HG02938 (cell line): ENCODE measurements around the gene KLHL15.
A peak's percentile ranks its signal among the peaks of the same experiment; 100 is the strongest.
"Not testable (repeated sequence)": the region's sequence is repeated elsewhere in the genome, so short reads cannot be mapped to it uniquely, and the experiment has no call there.

Source experiments
- ATAC-seq: cut with Tn5 transposase; IDR thresholded peaks from one replicate; pipeline ENCODE4 v1.9.1; 2021; ENCODE audit warnings: mild to moderate bottlenecking, moderate library complexity; ENCODE audit not compliant: unreplicated experiment

KLHL15 gene

DNA sequence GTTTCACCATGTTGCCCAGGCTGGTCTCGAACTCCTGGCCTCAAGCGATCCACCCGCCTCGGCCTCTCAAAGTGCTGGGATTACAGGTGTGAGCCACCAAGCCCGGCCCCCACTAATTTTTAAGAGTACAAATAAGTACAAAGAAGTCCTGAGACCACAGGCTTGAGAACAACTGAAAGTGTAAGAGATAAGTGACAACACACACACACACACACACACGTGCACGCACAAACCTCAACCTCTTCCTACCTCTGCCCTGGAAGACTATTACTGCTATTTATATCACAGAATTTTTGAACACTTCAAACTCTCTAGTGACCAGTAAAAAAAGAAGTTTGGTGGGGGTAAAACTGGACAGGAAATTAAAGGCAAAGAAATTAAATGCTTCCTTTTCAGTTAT, 7.5 kb downstream of the KLHL15 start:
- ATAC-seq: no peak

DNA sequence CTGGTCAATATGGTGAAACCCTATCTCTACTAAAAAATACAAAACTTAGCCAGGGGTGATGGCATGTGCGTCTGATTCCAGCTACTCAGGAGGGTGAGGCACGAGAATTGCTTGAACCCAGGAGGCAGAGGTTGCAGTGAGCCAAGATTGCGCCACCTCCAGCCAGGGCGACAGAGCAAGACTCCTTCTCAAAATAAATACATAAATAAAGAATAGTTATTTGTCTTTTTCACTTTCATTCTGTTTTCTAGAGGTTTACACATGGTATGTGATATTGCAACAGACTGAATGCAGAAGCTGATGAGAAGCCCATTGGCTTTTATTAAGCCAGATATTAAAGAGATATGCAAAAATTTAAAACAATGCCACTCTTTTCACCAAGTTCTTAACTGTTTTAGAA, 8.2 kb downstream of the KLHL15 start:
- ATAC-seq: no peak

DNA sequence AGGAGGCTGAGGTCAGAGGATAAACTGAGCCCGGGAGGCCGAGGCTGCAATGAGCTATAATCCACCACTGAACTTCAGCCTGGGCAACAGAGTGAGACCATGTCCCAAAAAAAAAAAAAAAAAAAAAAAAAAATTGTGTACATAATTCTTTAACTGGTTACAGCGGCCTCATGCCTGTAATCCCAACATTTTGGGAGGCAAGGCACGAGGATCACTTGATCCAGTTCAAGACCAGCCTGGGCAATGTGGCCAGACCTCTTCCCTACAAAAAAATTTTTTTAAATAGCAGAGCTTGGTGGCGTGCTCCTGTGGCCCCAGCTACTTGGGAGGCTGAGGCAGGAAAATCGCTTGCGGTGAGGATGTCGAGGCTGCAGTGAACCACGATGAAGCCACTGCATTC, 9.3 kb downstream of the KLHL15 start:
- no peak for ATAC-seq

- peak; percentile 77 for ATAC-seq
Measured at GRCh38 chrX:24014388-24015018, 12.5 kb downstream of the KLHL15 start.

GRCh38 chrX:24012266-24012665, 14.7 kb downstream of the KLHL15 start:
- no peak for ATAC-seq

- ATAC-seq: no peak
Measured at GRCh38 chrX:24005867-24006266, 21.1 kb downstream of the KLHL15 start.

GRCh38 chrX:24005028-24005427, 22.0 kb downstream of the KLHL15 start:
- ATAC-seq: peak; percentile 51

DNA sequence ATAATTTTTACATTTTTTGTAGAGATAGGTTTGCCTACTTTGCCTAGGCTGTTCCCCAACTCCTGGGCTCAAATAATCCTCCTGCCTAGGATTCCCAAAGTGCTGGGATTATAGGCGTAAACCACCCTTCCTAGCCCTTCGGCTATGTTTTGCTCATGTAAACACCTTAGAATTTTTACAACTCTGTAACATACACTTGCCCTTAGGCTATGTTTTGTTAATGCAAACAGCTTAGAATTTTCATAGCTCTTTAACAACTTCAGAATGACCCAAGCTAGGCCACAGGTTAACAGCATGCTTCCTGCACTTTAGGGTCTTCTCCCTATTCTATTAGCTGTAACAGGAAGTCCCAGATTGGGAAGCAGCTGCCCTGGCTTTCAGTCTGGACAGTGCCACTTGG, 24.2 kb downstream of the KLHL15 start:
- no peak for ATAC-seq

DNA sequence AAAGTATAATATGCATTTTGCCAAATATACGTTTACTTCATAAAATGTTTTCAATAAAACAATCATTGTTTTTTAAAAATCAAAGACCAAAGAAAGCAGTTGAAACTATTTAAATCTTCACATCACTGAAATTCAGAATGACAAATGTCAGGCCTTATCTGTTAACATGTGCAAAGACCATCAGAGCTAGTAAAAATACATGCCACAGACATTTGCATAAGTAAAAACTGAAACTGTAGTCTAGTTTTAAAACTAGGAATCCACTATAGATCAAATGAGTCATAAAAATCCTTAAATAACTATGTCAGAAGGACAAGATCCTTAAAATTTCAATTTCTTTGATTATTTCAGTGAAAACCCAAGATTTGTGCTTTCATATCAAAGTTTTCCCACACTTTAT, 24.8 kb downstream of the KLHL15 start:
- ATAC-seq: no peak

GRCh38 chrX:23999671-24000070, 27.3 kb downstream of the KLHL15 start:
- no peak for ATAC-seq

DNA sequence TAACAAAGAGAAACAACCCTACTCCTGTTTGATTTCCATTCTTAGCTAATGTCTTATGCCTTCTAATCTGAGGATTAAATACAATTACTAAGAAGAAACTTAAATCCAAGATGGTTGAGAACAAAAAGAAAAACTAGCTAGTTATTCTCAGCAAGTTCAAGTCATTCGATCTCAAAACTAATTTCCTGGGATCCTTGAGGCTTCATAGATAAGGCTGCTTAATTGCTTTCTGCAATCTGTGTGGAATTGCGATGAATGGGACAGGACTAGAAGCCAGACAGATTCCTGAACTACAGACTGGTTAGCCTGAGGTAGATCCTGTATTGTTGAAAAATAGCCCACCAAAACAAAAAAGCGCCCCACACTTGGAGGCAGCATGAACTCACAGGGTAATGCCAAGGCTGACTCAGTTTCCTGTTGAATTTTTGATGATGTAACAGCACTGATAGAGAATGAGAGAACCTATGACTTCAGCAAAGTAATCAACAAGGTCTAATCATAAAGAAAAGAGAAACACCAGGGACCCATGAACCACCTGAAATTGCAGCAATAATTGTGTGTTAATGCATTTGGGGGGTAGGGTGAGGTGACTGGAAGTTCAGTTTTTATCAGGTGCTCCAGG, 33.9 kb downstream of the KLHL15 start:
- no peak for ATAC-seq

- ATAC-seq: no peak
Measured at GRCh38 chrX:23992431-23992830, 34.6 kb downstream of the KLHL15 start.

DNA sequence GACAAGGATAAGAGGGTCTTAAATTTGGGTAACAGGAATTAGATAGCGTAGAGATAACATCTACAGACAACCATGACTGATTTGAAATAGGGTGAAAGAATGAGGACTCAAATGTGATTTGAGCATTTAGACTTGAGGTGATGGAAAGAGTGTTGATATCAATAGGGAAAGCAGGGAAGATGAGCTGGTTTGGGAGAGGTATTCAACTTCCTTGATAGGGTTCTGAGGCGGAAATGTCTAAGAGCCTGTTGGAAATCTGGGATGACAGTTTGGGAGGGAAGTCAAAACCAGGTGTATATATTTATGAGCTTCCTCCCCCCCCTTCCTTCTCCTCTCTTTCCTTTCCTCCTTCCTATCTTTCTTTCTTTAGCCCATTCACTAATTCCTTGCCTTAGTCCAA, 36.5 kb downstream of the KLHL15 start:
- ATAC-seq: no peak

- no peak for ATAC-seq
Measured at GRCh38 chrX:23989689-23990088, 37.3 kb downstream of the KLHL15 start.

DNA sequence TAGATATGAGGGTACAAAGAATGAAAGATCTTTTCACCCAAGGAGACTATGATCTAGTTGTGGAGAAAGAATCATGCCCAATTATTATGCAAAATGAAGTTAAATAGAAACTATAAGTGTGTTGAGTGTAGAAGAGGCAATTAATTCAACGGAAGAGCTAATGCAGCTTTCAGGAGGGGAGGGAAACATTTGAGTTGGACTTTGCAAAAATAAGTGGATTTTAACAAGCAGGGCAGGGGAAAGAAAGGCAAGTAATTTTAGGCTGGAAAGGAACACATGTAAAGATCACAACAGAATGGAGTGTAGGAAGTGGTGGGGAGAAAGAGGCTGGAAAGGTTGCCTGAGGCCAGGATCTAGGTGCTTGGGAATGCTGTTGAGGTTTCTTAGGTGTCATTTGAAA, 44.1 kb downstream of the KLHL15 start:
- ATAC-seq: no peak

GRCh38 chrX:23981711-23982110, 45.3 kb downstream of the KLHL15 start:
- no peak for ATAC-seq

- no peak for ATAC-seq
Measured at GRCh38 chrX:23981222-23981621, 45.8 kb downstream of the KLHL15 start.

DNA sequence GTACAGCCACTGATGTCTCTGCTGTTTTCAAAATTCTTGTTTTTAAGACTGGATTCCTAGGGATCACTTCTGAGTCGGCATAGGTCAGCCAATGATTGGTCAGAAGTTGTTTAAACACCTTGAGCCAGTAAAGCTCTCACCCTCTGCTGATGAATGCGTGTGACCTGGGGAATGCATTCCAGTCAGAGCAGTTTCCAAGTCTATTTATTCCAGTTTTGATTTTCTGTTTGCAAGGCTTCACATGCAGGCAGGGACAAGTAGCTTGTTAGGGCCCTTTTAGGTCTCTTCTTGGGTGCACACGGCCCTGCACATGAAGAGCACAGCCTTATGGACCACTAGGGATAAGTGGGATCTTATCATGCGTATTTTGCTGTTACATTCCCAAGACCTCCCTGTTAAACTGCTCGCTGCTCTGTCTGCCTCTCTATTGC, 47.0 kb downstream of the KLHL15 start:
- ATAC-seq: no peak

DNA sequence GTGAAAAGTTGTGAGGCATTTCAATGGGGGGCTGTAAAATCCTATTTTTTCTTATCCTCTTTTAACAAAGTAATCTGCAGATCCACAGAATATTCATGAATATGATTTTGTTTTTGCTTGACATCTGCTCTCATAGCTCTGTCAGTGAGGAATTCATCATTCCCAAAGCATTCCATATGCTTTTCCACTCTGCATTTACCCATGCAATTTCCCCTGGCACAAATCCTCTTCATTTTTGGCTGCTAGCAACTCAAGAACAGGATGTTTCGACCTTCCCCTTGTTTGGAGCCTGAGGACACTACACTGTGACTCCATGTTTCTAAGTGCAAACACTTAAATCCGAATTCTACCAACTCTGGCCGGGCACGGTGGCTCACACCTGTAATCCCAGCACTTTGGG, 48.5 kb downstream of the KLHL15 start:
- ATAC-seq: no peak

DNA sequence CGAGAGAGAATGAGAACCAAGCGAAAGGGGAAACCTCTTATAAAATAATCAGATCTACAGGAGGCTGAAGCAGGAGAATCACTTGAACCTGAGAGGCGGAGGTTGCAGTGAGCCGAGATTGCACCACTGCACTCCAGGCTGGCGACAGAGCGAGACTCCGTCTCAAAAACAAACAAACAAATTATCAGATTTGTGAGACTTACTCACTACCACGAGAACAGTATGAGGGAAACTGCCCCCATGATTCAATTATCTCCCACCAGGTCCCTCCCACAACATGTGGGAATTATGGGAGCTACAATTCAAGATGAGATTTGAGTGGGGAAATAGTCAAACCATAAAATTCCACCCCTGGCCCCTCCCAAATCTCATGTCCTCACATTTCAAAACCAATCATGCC, 61.4 kb downstream of the KLHL15 start:
- ATAC-seq: not testable (repeated sequence)

DNA sequence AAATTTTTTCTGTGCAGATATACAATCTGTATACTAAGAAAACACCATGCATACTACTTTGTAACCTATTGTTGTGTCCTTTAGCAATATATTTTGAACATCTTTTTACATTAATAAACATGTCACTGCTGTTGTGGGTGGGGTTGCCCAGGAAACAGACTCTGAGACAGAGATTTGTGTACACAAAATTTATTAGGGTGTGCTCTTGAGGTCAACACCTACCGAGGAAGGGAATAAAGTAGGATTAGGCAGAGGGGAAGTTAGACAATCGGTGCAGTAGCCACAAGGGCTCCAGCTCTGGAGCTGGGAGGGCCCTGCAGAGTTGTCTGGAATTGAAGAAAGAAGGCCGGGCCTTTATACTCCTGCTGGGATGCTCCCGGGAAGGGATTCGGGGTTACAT, 62.8 kb downstream of the KLHL15 start:
- ATAC-seq: no peak

- no peak for ATAC-seq
Measured at GRCh38 chrX:23959781-23960180, 67.2 kb downstream of the KLHL15 start.

DNA sequence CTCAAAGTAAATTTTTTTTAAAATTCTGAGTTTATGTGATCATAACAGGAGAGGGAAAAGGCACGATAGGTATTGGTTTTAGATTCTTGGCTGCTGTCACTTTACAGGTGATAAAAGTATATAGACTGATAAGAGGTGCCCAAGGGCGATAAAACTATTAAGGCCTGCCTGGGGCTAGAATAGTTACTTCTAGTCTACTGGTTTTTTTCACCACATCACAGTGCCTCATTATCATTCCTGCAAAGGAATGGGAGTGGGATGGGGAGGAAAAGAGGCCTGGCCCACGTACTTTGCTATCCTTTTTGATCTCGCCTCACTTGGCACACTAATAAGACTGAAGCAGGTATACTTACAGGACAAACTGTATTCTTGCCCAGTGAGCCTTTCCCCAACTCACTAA, 72.6 kb downstream of the KLHL15 start:
- ATAC-seq: no peak
